Mammary epithelial cell (primary cell): ENCODE data around the gene TRIM34.

ENCODE experiments used
- EZH2 ChIP-seq: IDR thresholded peaks from 2 replicates; pipeline ENCODE4 v1.6.1; 2012; ENCODE audit warnings: low read length, inconsistent platforms, borderline replicate concordance
- TF ChIP-seq, protein P1 (sequence below), 2 donors: IDR thresholded peaks in 1 of 2; conservative IDR thresholded peaks in 1 of 2; 2 replicates each; pipeline ENCODE4 v1.5.1; 2011 to 2012; ENCODE audit warnings: inconsistent platforms in 2 of 2, low read length in 2 of 2, mild to moderate bottlenecking in 2 of 2, control low read depth in 1 of 2, low read depth in 1 of 2; ENCODE audit not compliant: insufficient read depth in 1 of 2; ENCODE audit errors: extremely low read depth in 1 of 2

DNA sequence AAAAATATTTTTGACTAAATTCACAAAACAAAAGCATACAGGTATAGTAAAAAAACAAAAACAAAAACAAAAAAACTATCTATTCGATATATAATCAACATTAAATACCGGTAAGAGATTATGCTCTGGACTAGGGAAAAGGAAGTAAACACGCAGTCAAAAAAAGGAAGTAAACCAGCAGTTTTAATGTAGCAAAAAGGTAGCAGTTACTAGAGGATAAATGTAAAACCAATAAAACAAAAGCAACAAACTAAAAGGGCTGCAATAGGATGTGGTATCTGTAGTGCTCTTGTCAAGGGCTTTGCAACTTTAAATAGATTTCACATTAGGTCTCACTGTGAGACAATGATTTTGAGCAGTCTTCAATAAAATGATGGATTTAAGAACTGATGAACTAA lies 67.2 kb downstream of the TRIM34 start:
- TF ChIP-seq, protein P1, sequence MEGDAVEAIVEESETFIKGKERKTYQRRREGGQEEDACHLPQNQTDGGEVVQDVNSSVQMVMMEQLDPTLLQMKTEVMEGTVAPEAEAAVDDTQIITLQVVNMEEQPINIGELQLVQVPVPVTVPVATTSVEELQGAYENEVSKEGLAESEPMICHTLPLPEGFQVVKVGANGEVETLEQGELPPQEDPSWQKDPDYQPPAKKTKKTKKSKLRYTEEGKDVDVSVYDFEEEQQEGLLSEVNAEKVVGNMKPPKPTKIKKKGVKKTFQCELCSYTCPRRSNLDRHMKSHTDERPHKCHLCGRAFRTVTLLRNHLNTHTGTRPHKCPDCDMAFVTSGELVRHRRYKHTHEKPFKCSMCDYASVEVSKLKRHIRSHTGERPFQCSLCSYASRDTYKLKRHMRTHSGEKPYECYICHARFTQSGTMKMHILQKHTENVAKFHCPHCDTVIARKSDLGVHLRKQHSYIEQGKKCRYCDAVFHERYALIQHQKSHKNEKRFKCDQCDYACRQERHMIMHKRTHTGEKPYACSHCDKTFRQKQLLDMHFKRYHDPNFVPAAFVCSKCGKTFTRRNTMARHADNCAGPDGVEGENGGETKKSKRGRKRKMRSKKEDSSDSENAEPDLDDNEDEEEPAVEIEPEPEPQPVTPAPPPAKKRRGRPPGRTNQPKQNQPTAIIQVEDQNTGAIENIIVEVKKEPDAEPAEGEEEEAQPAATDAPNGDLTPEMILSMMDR (conservative IDR thresholded peaks at IDR 0.05 in 1 of 2, IDR thresholded peaks at IDR 0.05 in 1 of 2; ENCODE audit: extremely low read depth in 1 of 2, insufficient read depth in 1 of 2, low read depth in 1 of 2, low read length in 2 of 2), result no peak
- TF ChIP-seq EZH2, result no peak
